K562 (cell line): ENCODE measurements around the gene CPVL.

ENCODE experiments used
- CEBPB ChIP-seq: fragments of 450-650 bp; IDR thresholded peaks from 2 replicates; pipeline ENCODE4 v1.6.1; 2016; ENCODE audit warnings: missing genetic modification characterization, missing compliant biosample characterization
- CREM ChIP-seq: IDR thresholded peaks from 2 replicates; pipeline ENCODE4 v1.6.1; 2014; ENCODE audit warnings: antibody characterized with exemption, low read depth
- SIN3A ChIP-seq, 2 experiments: fragments of 150-350 bp in 1 of 2; IDR thresholded peaks; 2 replicates each; pipeline ENCODE4 v1.6.1; 2011 to 2016; ENCODE audit warnings: borderline replicate concordance in 2 of 2, low read depth in 2 of 2, low read length in 2 of 2, mild to moderate bottlenecking in 2 of 2, moderate library complexity in 2 of 2; ENCODE audit not compliant: control insufficient read depth in 1 of 2
- SP2 ChIP-seq: IDR thresholded peaks from 2 replicates; pipeline ENCODE4 v1.6.1; 2011; ENCODE audit warnings: mild to moderate bottlenecking, low read depth, low read length, moderate library complexity; ENCODE audit not compliant: poor library complexity, severe bottlenecking; ENCODE audit errors: extremely low read depth
- TAF1 ChIP-seq: IDR thresholded peaks from 2 replicates; pipeline ENCODE4 v1.6.1; 2011; ENCODE audit warnings: mild to moderate bottlenecking, low read length, moderate library complexity; ENCODE audit not compliant: insufficient read depth, control insufficient read depth, severe bottlenecking; ENCODE audit errors: extremely low read depth
- TARDBP ChIP-seq: fragments of 450-650 bp; IDR thresholded peaks from 2 replicates; pipeline ENCODE4 v1.6.1; 2016
- TF ChIP-seq, protein P1 (sequence below): fragments of 250-450 bp; sonication (Bioruptor Pico); IDR thresholded peaks from 2 replicates; pipeline ENCODE4 v1.8.0; 2021; ENCODE audit warnings: borderline replicate concordance, mild to moderate bottlenecking, moderate library complexity; ENCODE audit not compliant: poor library complexity, severe bottlenecking
- TF ChIP-seq, protein P2 (sequence below), 3 experiments: IDR thresholded peaks in 2 of 3; conservative IDR thresholded peaks in 1 of 3; 2 replicates each; pipeline ENCODE4 v1.5.1; 2011 to 2012; ENCODE audit warnings: low read length in 3 of 3, mild to moderate bottlenecking in 3 of 3, control low read depth in 2 of 3, improper control_type of control experiment in 1 of 3, inconsistent platforms in 1 of 3, low read depth in 1 of 3, mixed read lengths in 1 of 3, moderate library complexity in 1 of 3; ENCODE audit not compliant: insufficient read depth in 2 of 3

DNA sequence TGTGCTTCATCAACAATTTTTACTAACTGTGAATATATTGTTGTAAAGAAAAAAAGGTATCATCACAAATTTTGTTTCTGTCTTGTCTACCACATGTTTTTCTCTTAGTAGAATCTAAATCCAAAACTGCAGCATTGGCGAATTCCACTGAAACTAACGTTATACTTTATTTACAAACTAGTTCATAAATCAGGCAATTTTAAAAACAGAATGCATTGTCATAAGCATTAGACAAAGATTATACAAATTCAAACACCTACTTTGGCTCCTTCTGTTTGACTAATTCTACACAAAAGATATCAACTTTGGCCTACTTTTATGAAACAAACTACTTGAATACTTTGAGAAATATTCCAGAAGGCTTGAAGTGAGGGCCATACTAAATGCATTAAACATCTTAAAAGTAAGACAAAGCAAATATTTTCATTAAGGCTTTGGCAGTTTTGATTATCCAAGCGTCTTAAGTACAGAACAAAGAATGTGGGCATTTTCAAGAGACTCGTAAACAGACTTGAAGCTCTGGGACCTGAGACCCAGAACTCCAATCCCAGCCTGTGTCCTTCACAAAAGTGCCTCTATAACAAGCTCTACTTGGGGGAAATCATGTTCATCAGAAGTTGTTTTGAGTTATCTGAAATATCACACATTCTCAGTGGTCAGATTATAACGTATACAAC is 81.0 kb downstream of the CPVL start:
- TF ChIP-seq, protein P1, sequence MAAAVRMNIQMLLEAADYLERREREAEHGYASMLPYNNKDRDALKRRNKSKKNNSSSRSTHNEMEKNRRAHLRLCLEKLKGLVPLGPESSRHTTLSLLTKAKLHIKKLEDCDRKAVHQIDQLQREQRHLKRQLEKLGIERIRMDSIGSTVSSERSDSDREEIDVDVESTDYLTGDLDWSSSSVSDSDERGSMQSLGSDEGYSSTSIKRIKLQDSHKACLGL (CRISPR knock-in tag), result no peak
- TF ChIP-seq, protein P2, sequence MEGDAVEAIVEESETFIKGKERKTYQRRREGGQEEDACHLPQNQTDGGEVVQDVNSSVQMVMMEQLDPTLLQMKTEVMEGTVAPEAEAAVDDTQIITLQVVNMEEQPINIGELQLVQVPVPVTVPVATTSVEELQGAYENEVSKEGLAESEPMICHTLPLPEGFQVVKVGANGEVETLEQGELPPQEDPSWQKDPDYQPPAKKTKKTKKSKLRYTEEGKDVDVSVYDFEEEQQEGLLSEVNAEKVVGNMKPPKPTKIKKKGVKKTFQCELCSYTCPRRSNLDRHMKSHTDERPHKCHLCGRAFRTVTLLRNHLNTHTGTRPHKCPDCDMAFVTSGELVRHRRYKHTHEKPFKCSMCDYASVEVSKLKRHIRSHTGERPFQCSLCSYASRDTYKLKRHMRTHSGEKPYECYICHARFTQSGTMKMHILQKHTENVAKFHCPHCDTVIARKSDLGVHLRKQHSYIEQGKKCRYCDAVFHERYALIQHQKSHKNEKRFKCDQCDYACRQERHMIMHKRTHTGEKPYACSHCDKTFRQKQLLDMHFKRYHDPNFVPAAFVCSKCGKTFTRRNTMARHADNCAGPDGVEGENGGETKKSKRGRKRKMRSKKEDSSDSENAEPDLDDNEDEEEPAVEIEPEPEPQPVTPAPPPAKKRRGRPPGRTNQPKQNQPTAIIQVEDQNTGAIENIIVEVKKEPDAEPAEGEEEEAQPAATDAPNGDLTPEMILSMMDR (IDR thresholded peaks at IDR 0.05 in 2 of 3, conservative IDR thresholded peaks at IDR 0.05 in 1 of 3; ENCODE audit: insufficient read depth in 2 of 3, low read depth in 1 of 3, low read length in 3 of 3), result no peak
- TF ChIP-seq SIN3A (IDR thresholded peaks at IDR 0.05; ENCODE audit: borderline replicate concordance in 2 of 2, control insufficient read depth in 1 of 2, low read depth in 2 of 2, low read length in 2 of 2) (no peak), CEBPB (tag) (no peak), TAF1 (no peak), TARDBP (no peak), CREM (no peak), SP2 (no peak)
